Left cardiac atrium (tissue), 4 donors: ENCODE results near the gene DUSP9. TPM values are rescaled to one million over a fixed set of nuclear protein-coding genes. Genes with fewer than 3 reads are reported as not detected.

ENCODE experiments used
- ATAC-seq, 2 donors: fragments of 200-7000 bp; cut with Tn5 transposase; one replicate each; pipeline ENCODE4 v1.9.1; 2020; ENCODE audit warnings: mild to moderate bottlenecking in 2 of 2, moderate library complexity in 2 of 2
- DNase-seq: peaks from one replicate; pipeline ENCODE4 v3.0.0-alpha.2; 2020
- intact Hi-C, 2 donors: fragments of 100-400 bp; cut with DNase I; formaldehyde crosslinking; loops; one replicate each; pipeline versions ENCODE4 v1.14.1 to v1.15.1; 2022 to 2023
- total RNA-seq, 2 donors: library from RNA; stranded (reverse); fragmentation: NEBNext Ultra II Directional; extraction: Animal tissue kit (Norgen Biotek cat#: 25700); gene quantifications; one replicate each; pipeline ENCODE4 v1.2.1, GENCODE V29; 2021
- donor health status: DM: no; HTN: yes; CAD: no.
- donor health status: DM: no; HTN: yes; CAD: no; lungs with severe emphysema.
- donor health status: DM: yes; HTN: yes; CAD: no.
- donor health status: Dilated cardiomyopathy.

The DUSP9 gene
- total RNA-seq, 2 donors from 2014 or later = not detected

GRCh38 chrX:153643431-153644351 lies 3.3 kb upstream of the DUSP9 start:
- no peak for DNase-seq
- no peak for ATAC-seq
- intact Hi-C loops = loop anchor here in 1 of 2 donors (10.0 kb wide), 1 partner anchor 89 kb away; no protein-coding TSS in a partner anchor

GRCh38 chrX:153644356-153645125 lies 2.5 kb upstream of the DUSP9 start:
- intact Hi-C loops = loop anchor here in 1 of 2 donors (10.0 kb wide), 1 partner anchor 90 kb away; no protein-coding TSS in a partner anchor
- ATAC-seq (no peak), DNase-seq (no peak)

GRCh38 chrX:153645151-153645550 lies 1.9 kb upstream of the DUSP9 start:
- DNase-seq (no peak), ATAC-seq (no peak)
- intact Hi-C loops = loop anchor here in 1 of 2 donors (10.0 kb wide), 1 partner anchor 90 kb away; no protein-coding TSS in a partner anchor

- intact Hi-C loops = loop anchor here in 1 of 2 donors (10.0 kb wide), 1 partner anchor 91 kb away; no protein-coding TSS in a partner anchor
- DNase-seq = no peak
- ATAC-seq = no peak
These were observed 998 bp upstream of the DUSP9 start for GRCh38 chrX:153645921-153646488.

- ATAC-seq = no peak
- peak; percentile 22 for DNase-seq
- intact Hi-C loops = loop anchor here in 1 of 2 donors (10.0 kb wide), 1 partner anchor 93 kb away; no protein-coding TSS in a partner anchor
These were observed 706 bp downstream of the DUSP9 start for GRCh38 chrX:153647461-153648357.

GRCh38 chrX:153648358-153649177 lies 1.6 kb downstream of the DUSP9 start:
- DNase-seq (peak; percentile 2), ATAC-seq (no peak)
- intact Hi-C loops = loop anchor here in 1 of 2 donors (10.0 kb wide), 1 partner anchor 94 kb away; no protein-coding TSS in a partner anchor

- DNase-seq (peak; percentile 27), ATAC-seq (peak; percentile 16 to 51)
- intact Hi-C loops = loop anchor here in 1 of 2 donors (10.0 kb wide), 1 partner anchor 95 kb away; no protein-coding TSS in a partner anchor
These were observed 2.3 kb downstream of the DUSP9 start for GRCh38 chrX:153649178-153649914.

GRCh38 chrX:153649915-153650782 lies 3.1 kb downstream of the DUSP9 start:
- no peak for ATAC-seq
- peak; percentile 5 for DNase-seq
- intact Hi-C loops = loop anchor here in 1 of 2 donors (10.0 kb wide), 1 partner anchor 95 kb away; no protein-coding TSS in a partner anchor

GRCh38 chrX:153650959-153651358 lies 4.0 kb downstream of the DUSP9 start:
- intact Hi-C loops = no loop called here
- DNase-seq (no peak), ATAC-seq (no peak)

GRCh38 chrX:153651540-153652079 lies 4.6 kb downstream of the DUSP9 start:
- DNase-seq = no peak
- ATAC-seq = no peak
- intact Hi-C loops = no loop called here

- DNase-seq (no peak), ATAC-seq (no peak)
- intact Hi-C loops = no loop called here
These were observed 6.6 kb downstream of the DUSP9 start for GRCh38 chrX:153653556-153653955.

GRCh38 chrX:153657161-153657560 lies 10.2 kb downstream of the DUSP9 start:
- ATAC-seq = no peak
- intact Hi-C loops = no loop called here

GRCh38 chrX:153659268-153659667 lies 12.3 kb downstream of the DUSP9 start:
- no peak for DNase-seq
- intact Hi-C loops = no loop called here

More at GRCh38 chrX:153657161-153657560, 10.2 kb downstream of the DUSP9 start:
- no peak for DNase-seq

GRCh38 chrX:153662266-153662665 lies 15.3 kb downstream of the DUSP9 start:
- intact Hi-C loops = loop anchor here in 1 of 2 donors (10.0 kb wide), 2 partner anchors 47 to 697 kb away; no protein-coding TSS in a partner anchor
- DNase-seq = peak; percentile 61
- ATAC-seq = no peak

More at GRCh38 chrX:153659268-153659667, 12.3 kb downstream of the DUSP9 start:
- ATAC-seq = no peak

GRCh38 chrX:153665726-153666306 lies 18.8 kb downstream of the DUSP9 start:
- intact Hi-C loops = loop anchor here in 1 of 2 donors (5.0 to 10.0 kb wide), 3 partner anchors 51 to 701 kb away; no protein-coding TSS in a partner anchor
- ATAC-seq (no peak), DNase-seq (no peak)
